Measurements from ENCODE around the gene NCOA6.

- TF ChIP-seq CTCF (conservative IDR thresholded peaks at IDR 0.05; ENCODE audit: low read depth, low read length) (no peak), EZH2 (IDR thresholded peaks at IDR 0.05; ENCODE audit: low read length, unreplicated experiment) (no peak)
These were observed 114.4 kb downstream of the NCOA6 start for GRCh38 chr20:34710861-34711574.

Measured in PC-3 (cell line).